Uterus (tissue), 2 donors: ENCODE data around the gene BRAT1.

Experiments used
- CTCF ChIP-seq, 4 experiments: fragments of 200-600 bp in 2 of 4; fragments of 450-650 bp in 2 of 4; sonication (generic) in 2 of 4; IDR thresholded peaks; one replicate each; pipeline ENCODE4 v1.5.1; 2016 to 2019; ENCODE audit warnings: antibody characterized with exemption in 4 of 4, mild to moderate bottlenecking in 2 of 4, moderate library complexity in 1 of 4
- POLR2A ChIP-seq, 2 donors: fragments of 450-650 bp; IDR thresholded peaks; one replicate each; pipeline ENCODE4 v1.6.1; 2016; ENCODE audit warnings: antibody characterized with exemption in 2 of 2, mild to moderate bottlenecking in 1 of 2, moderate library complexity in 1 of 2

- TF ChIP-seq CTCF (IDR thresholded peaks at IDR 0.05), result no peak
- TF ChIP-seq POLR2A (IDR thresholded peaks at IDR 0.05), result no peak
Measured at GRCh38 chr7:2542011-2542915, 13.1 kb downstream of the BRAT1 start.
